22Rv1 (cell line): ENCODE measurements around the gene RSAD2.
"Not testable (repeated sequence)": the region's sequence is repeated elsewhere in the genome, so short reads cannot be mapped to it uniquely, and the experiment has no call there.

Experiments
- ZFX ChIP-seq: fragments of 450-650 bp; IDR thresholded peaks from 2 replicates; pipeline ENCODE4 v1.6.1; 2017; ENCODE audit warnings: antibody characterized with exemption, borderline replicate concordance
- TF ChIP-seq, protein P1 (sequence below): fragments of 450-650 bp; IDR thresholded peaks from 2 replicates; pipeline ENCODE4 v1.5.1; 2017; ENCODE audit warnings: mild to moderate bottlenecking

- TF ChIP-seq, protein P1, sequence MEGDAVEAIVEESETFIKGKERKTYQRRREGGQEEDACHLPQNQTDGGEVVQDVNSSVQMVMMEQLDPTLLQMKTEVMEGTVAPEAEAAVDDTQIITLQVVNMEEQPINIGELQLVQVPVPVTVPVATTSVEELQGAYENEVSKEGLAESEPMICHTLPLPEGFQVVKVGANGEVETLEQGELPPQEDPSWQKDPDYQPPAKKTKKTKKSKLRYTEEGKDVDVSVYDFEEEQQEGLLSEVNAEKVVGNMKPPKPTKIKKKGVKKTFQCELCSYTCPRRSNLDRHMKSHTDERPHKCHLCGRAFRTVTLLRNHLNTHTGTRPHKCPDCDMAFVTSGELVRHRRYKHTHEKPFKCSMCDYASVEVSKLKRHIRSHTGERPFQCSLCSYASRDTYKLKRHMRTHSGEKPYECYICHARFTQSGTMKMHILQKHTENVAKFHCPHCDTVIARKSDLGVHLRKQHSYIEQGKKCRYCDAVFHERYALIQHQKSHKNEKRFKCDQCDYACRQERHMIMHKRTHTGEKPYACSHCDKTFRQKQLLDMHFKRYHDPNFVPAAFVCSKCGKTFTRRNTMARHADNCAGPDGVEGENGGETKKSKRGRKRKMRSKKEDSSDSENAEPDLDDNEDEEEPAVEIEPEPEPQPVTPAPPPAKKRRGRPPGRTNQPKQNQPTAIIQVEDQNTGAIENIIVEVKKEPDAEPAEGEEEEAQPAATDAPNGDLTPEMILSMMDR: not testable (repeated sequence)
- TF ChIP-seq ZFX: not testable (repeated sequence)
Observed at GRCh38 chr2:6858466-6859027, 19.0 kb upstream of the RSAD2 start.
